CD14-positive monocyte (primary cell): Measurements from ENCODE around the gene ZDHHC13. TPM values are rescaled to one million over a fixed set of nuclear protein-coding genes. Genes with fewer than 3 reads are reported as not detected.

Source experiments
- DNase-seq, 3 donors: peaks; one replicate each; pipeline ENCODE4 v3.0.0-alpha.2; 2011 to 2022
- H2AFZ ChIP-seq: 2 replicates; pipeline ENCODE4 v1.6.0; 2012; ENCODE audit warnings: mild to moderate bottlenecking, low read depth, low read length, inconsistent platforms; ENCODE audit not compliant: insufficient read depth, poor library complexity, severe bottlenecking
- H3K27ac ChIP-seq, 2 donors: 1 replicate in 1 of 2; 2 replicates in 1 of 2; pipeline ENCODE4 v1.5.1; 2012 to 2013; ENCODE audit warnings: low read length in 2 of 2, control low read depth in 1 of 2, inconsistent platforms in 1 of 2, low read depth in 1 of 2, mild to moderate bottlenecking in 1 of 2
- H3K27me3 ChIP-seq, 2 donors: one replicate each; pipeline versions ENCODE4 v1.6.0 to v1.6.1; 2011 to 2013; ENCODE audit warnings: low read length in 2 of 2; ENCODE audit not compliant: control insufficient read depth in 2 of 2, insufficient read depth in 2 of 2
- H3K36me3 ChIP-seq, 2 donors: replicated peaks in 1 of 2; 1 replicate in 1 of 2; 2 replicates in 1 of 2; pipeline versions ENCODE4 v1.5.1 to v1.6.1; 2012 to 2013; ENCODE audit warnings: low read length in 2 of 2, control low read depth in 1 of 2, inconsistent platforms in 1 of 2, mild to moderate bottlenecking in 1 of 2; ENCODE audit not compliant: insufficient read depth in 2 of 2, control insufficient read depth in 1 of 2
- H3K4me1 ChIP-seq, 2 donors: 1 replicate in 1 of 2; 2 replicates in 1 of 2; pipeline versions ENCODE4 v1.5.1 to v1.6.1; 2012 to 2013; ENCODE audit warnings: low read length in 2 of 2, control low read depth in 1 of 2, inconsistent platforms in 1 of 2, mild to moderate bottlenecking in 1 of 2, moderate library complexity in 1 of 2; ENCODE audit not compliant: insufficient read depth in 2 of 2, control insufficient read depth in 1 of 2
- H3K4me2 ChIP-seq: replicated peaks from 2 replicates; pipeline ENCODE3; 2012; ENCODE audit warnings: low read length, moderate library complexity, mild to moderate bottlenecking; ENCODE audit not compliant: poor library complexity, severe bottlenecking; ENCODE audit errors: extremely low read depth
- H3K4me3 ChIP-seq, 3 experiments: fragments of 200-600 bp in 1 of 3; sonication (generic) in 1 of 3; replicated peaks in 1 of 3; 1 replicate in 2 of 3; 2 replicates in 1 of 3; pipeline ENCODE4 v1.5.1; 2011 to 2013; ENCODE audit warnings: low read length in 3 of 3, mild to moderate bottlenecking in 3 of 3, control low read depth in 2 of 3, low read depth in 2 of 3, inconsistent platforms in 1 of 3, moderate library complexity in 1 of 3
- H3K79me2 ChIP-seq: 2 replicates; pipeline ENCODE4 v1.6.0; 2012; ENCODE audit warnings: mild to moderate bottlenecking, control low read depth, inconsistent platforms, low read length, moderate library complexity; ENCODE audit not compliant: insufficient read depth
- H3K9ac ChIP-seq: 2 replicates; pipeline ENCODE4 v1.6.0; 2017; ENCODE audit warnings: low read length, mild to moderate bottlenecking; ENCODE audit not compliant: insufficient read depth, poor library complexity, severe bottlenecking
- H3K9me3 ChIP-seq, 2 donors: replicated peaks in 1 of 2; 1 replicate in 1 of 2; 2 replicates in 1 of 2; pipeline versions ENCODE4 v1.5.1 to v1.6.1; 2012 to 2013; ENCODE audit warnings: low read length in 2 of 2, control low read depth in 1 of 2; ENCODE audit not compliant: control insufficient read depth in 1 of 2, insufficient read depth in 1 of 2
- H4K20me1 ChIP-seq: 2 replicates; pipeline ENCODE4 v1.6.0; 2012; ENCODE audit warnings: mild to moderate bottlenecking, low read length, control low read depth, moderate library complexity; ENCODE audit not compliant: insufficient read depth
- H3K27ac Mint-ChIP-seq, 7 donors: one replicate each; pipeline ENCODE4 v1.8.0; 2020; ENCODE audit warnings: mild to moderate bottlenecking in 7 of 7, mixed read lengths in 7 of 7, moderate library complexity in 6 of 7, inconsistent platforms in 2 of 7
- H3K27me3 Mint-ChIP-seq, 3 donors: one replicate each; pipeline ENCODE4 v1.8.0; 2021 to 2022; ENCODE audit warnings: low read depth in 3 of 3, mild to moderate bottlenecking in 3 of 3, mixed read lengths in 3 of 3, moderate library complexity in 3 of 3, inconsistent platforms in 1 of 3
- H3K36me3 Mint-ChIP-seq, 2 donors: one replicate each; pipeline ENCODE4 v1.8.0; 2020; ENCODE audit warnings: mixed read lengths in 2 of 2, inconsistent platforms in 1 of 2, mild to moderate bottlenecking in 1 of 2
- H3K4me1 Mint-ChIP-seq: one replicate; pipeline ENCODE4 v1.8.0; 2020; ENCODE audit warnings: mild to moderate bottlenecking, mixed read lengths
- H3K4me3 Mint-ChIP-seq, 2 donors: one replicate each; pipeline ENCODE4 v1.8.0; 2020; ENCODE audit warnings: mild to moderate bottlenecking in 2 of 2, mixed read lengths in 2 of 2, moderate library complexity in 1 of 2
- H3K9me3 Mint-ChIP-seq, 7 donors: one replicate each; pipeline ENCODE4 v1.8.0; 2020 to 2022; ENCODE audit warnings: mixed read lengths in 7 of 7, mild to moderate bottlenecking in 6 of 7, moderate library complexity in 6 of 7, inconsistent platforms in 2 of 7
- WGBS: methylation state at CpG from one replicate; pipeline ENCODE4 v1.1.5; 2013; ENCODE audit warnings: missing lambda C conversion rate; ENCODE audit not compliant: insufficient coverage; 5-methylcytosine and 5-hydroxymethylcytosine counted together
- intact Hi-C, 2 donors: fragments of 100-400 bp; cut with micrococcal nuclease; formaldehyde crosslinking; loops; one replicate each; pipeline versions ENCODE4 v1.15.0 to v1.15.1; 2023
- polyA plus RNA-seq, 3 donors: library from polyadenylated mRNA; depleted of rRNA in 1 of 3; unstranded in 2 of 3; stranded (reverse) in 1 of 3; fragments of 300-500 nt in 2 of 3; fragments of >200 nt in 1 of 3; fragmentation: Illumina TruSeq in 2 of 3; gene quantifications; 1 replicate in 2 of 3; 2 replicates in 1 of 3; pipeline ENCODE4 v1.2.3, GENCODE V29; 2012 to 2021
- TF ChIP-seq, protein P1 (sequence below): fragments of 200-600 bp; IDR thresholded peaks from one replicate; pipeline ENCODE4 v1.8.0; 2022; ENCODE audit warnings: antibody characterized with exemption, mild to moderate bottlenecking

Gene ZDHHC13
- polyA plus RNA-seq, 3 donors = 5.6 to 7.5 (median 5.6) TPM

DNA sequence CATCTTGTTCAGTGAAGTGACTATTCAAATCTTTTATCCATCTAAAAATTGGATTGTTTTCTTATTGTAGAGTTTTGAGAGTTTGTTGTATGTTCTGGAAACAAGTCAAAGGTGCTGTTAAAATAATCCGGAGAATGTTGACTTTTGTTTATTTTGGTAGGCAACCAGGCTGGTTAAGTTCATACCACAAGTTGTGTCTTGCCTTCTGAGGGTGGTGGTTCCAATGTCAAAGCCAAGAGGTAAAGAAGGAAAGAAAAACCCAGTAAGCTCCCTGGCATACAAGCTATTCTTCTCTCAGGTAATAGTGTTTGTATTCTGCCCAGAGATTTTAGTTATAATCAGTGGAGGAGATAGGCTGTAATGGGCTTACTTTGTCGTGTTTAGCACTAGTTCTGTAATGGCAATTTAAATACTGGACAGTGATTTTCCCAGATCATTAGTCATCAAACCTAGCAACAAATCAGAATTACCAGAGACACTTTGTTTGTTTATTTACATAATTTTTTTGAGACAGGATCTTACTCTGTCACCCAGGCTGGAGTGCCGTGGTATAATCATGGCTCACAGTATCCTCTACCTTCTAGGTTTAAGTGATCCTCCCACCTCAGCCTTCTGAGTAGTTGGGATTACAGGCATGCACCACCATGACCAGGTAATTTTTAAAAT, 99.9 kb downstream of the ZDHHC13 start:
- Mint-ChIP-seq H3K9me3 (no peaks in the 10 kb centered on the region), H3K4me1 (no peaks in the 10 kb centered on the region), H3K27me3 (peaks cover 0 to 2% (median 1%) of the 10 kb centered on the region in 3 donors), H3K27ac (no peak overlapping the region), H3K4me3 (no peak overlapping the region), H3K36me3 (no peaks in the 10 kb centered on the region)
- Histone ChIP-seq H3K4me3 (no peak overlapping the region), H4K20me1 (no peaks in the 10 kb centered on the region), H3K27me3 (no peaks in the 10 kb centered on the region), H3K9ac (no peak overlapping the region), H3K27ac (no peak overlapping the region), H3K79me2 (no peaks in the 10 kb centered on the region), H3K4me1 (no peaks in the 10 kb centered on the region), H3K36me3 (no peaks in the 10 kb centered on the region), H2AFZ (no peak overlapping the region), H3K9me3 (no peaks in the 10 kb centered on the region), H3K4me2 (no peak overlapping the region)
- DNase-seq = no peak
- TF ChIP-seq, protein P1, sequence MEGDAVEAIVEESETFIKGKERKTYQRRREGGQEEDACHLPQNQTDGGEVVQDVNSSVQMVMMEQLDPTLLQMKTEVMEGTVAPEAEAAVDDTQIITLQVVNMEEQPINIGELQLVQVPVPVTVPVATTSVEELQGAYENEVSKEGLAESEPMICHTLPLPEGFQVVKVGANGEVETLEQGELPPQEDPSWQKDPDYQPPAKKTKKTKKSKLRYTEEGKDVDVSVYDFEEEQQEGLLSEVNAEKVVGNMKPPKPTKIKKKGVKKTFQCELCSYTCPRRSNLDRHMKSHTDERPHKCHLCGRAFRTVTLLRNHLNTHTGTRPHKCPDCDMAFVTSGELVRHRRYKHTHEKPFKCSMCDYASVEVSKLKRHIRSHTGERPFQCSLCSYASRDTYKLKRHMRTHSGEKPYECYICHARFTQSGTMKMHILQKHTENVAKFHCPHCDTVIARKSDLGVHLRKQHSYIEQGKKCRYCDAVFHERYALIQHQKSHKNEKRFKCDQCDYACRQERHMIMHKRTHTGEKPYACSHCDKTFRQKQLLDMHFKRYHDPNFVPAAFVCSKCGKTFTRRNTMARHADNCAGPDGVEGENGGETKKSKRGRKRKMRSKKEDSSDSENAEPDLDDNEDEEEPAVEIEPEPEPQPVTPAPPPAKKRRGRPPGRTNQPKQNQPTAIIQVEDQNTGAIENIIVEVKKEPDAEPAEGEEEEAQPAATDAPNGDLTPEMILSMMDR = no peak
- intact Hi-C loops = no loop called here
- no CpG with 5 or more reads among the region's 3 CpGs for WGBS

- H3K9ac ChIP-seq = no peak overlapping the region
- H3K9me3 ChIP-seq = no peaks in the 10 kb centered on the region
- no peak overlapping the region for H3K27ac ChIP-seq
- H3K27me3 Mint-ChIP-seq = peaks cover 0 to 2% (median 1%) of the 10 kb centered on the region in 3 donors
- WGBS = 100% methylated on average over 2 of the region's 3 CpGs
- H3K4me1 ChIP-seq = no peaks in the 10 kb centered on the region
- no peaks in the 10 kb centered on the region for H3K79me2 ChIP-seq
- TF ChIP-seq, protein P1 = no peak
- no peak for DNase-seq
- intact Hi-C loops = no loop called here
- H3K4me2 ChIP-seq = no peak overlapping the region
- H3K36me3 Mint-ChIP-seq = peaks cover 0 to 4% of the 10 kb centered on the region in 2 donors
- peak overlapping the region in 1 of 7 donors; percentile 30 for H3K27ac Mint-ChIP-seq
- H4K20me1 ChIP-seq = no peaks in the 10 kb centered on the region
- peaks cover 0 to 3% (median 1%) of the 10 kb centered on the region in 7 donors for H3K9me3 Mint-ChIP-seq
- no peak overlapping the region for H3K4me3 Mint-ChIP-seq
- H3K36me3 ChIP-seq = peaks cover under 1 to 4% of the 10 kb centered on the region in 2 donors
- H3K4me3 ChIP-seq = no peak overlapping the region
- no peak overlapping the region for H2AFZ ChIP-seq
- H3K27me3 ChIP-seq = no peaks in the 10 kb centered on the region
- H3K4me1 Mint-ChIP-seq = no peaks in the 10 kb centered on the region
Measured at GRCh38 chr11:19218216-19218615, 101.2 kb downstream of the ZDHHC13 start.
